H9 (cell line): Measurements from ENCODE around the gene LAMA5. TPM values are rescaled to one million over a fixed set of nuclear protein-coding genes. Genes with fewer than 3 reads are reported as not detected.

Experiments used
- DNase-seq: peaks from one replicate; pipeline ENCODE4 v3.0.0-alpha.2; 2017
- H2AFZ ChIP-seq: one replicate; pipeline ENCODE4 v1.6.1; 2013; ENCODE audit warnings: mild to moderate bottlenecking, low read length, control low read depth, moderate library complexity
- H2AK5ac ChIP-seq: 2 replicates; pipeline ENCODE4 v1.6.1; 2013; ENCODE audit warnings: low read length, control low read depth, mixed read lengths; ENCODE audit not compliant: insufficient read length
- H2BK120ac ChIP-seq: one replicate; pipeline ENCODE4 v1.6.1; 2013; ENCODE audit warnings: low read depth, mild to moderate bottlenecking, low read length, control low read depth, inconsistent platforms; ENCODE audit not compliant: poor library complexity, severe bottlenecking
- H2BK12ac ChIP-seq: 2 replicates; pipeline ENCODE4 v1.6.1; 2013; ENCODE audit warnings: low read length, control low read depth, mixed read lengths, low read depth; ENCODE audit not compliant: insufficient read length
- H2BK15ac ChIP-seq: 2 replicates; pipeline ENCODE4 v1.6.1; 2013; ENCODE audit warnings: low read depth, low read length, control low read depth
- H2BK20ac ChIP-seq: one replicate; pipeline ENCODE4 v1.6.1; 2013; ENCODE audit warnings: low read depth, mild to moderate bottlenecking, low read length, control low read depth, inconsistent platforms; ENCODE audit not compliant: poor library complexity, severe bottlenecking
- H2BK5ac ChIP-seq: 2 replicates; pipeline ENCODE4 v1.6.1; 2013; ENCODE audit warnings: low read length, control low read depth, mixed read lengths; ENCODE audit not compliant: insufficient read length
- H3K14ac ChIP-seq: 2 replicates; pipeline ENCODE4 v1.6.1; 2013; ENCODE audit warnings: low read length, control low read depth; ENCODE audit not compliant: insufficient read depth
- H3K18ac ChIP-seq: 2 replicates; pipeline ENCODE4 v1.6.1; 2013; ENCODE audit warnings: low read depth, mild to moderate bottlenecking, mixed read lengths, low read length, control low read depth; ENCODE audit not compliant: insufficient read length
- H3K23ac ChIP-seq: 2 replicates; pipeline ENCODE4 v1.6.1; 2013; ENCODE audit warnings: low read length, control low read depth, mixed read lengths, low read depth; ENCODE audit not compliant: insufficient read length
- H3K23me2 ChIP-seq: 2 replicates; pipeline ENCODE4 v1.6.1; 2013; ENCODE audit warnings: low read depth, mild to moderate bottlenecking, mixed read lengths, low read length, control low read depth; ENCODE audit not compliant: insufficient read length, poor library complexity, severe bottlenecking
- H3K27ac ChIP-seq: 2 replicates; pipeline ENCODE4 v1.5.1; 2013; ENCODE audit warnings: low read length, control low read depth, mixed read lengths, low read depth; ENCODE audit not compliant: insufficient read length
- H3K27me3 ChIP-seq: 2 replicates; pipeline ENCODE4 v1.6.1; 2013; ENCODE audit warnings: low read length, control low read depth, inconsistent platforms; ENCODE audit not compliant: insufficient read depth
- H3K4ac ChIP-seq: 2 replicates; pipeline ENCODE4 v1.6.1; 2013; ENCODE audit warnings: low read depth, mild to moderate bottlenecking, control low read depth, inconsistent platforms, low read length, moderate library complexity
- H3K4me1 ChIP-seq: 2 replicates; pipeline ENCODE4 v1.6.1; 2013; ENCODE audit warnings: low read length, control low read depth, inconsistent platforms; ENCODE audit not compliant: insufficient read depth
- H3K4me2 ChIP-seq: 2 replicates; pipeline ENCODE4 v1.6.1; 2013; ENCODE audit warnings: low read length, control low read depth, mixed read lengths; ENCODE audit not compliant: insufficient read length, insufficient read depth
- H3K56ac ChIP-seq: 2 replicates; pipeline ENCODE4 v1.6.1; 2013; ENCODE audit warnings: low read depth, mild to moderate bottlenecking, mixed read lengths, low read length, control low read depth; ENCODE audit not compliant: insufficient read length
- H3K79me1 ChIP-seq: 2 replicates; pipeline ENCODE4 v1.6.1; 2013; ENCODE audit warnings: low read depth, mild to moderate bottlenecking, moderate library complexity, low read length, control low read depth, inconsistent platforms; ENCODE audit not compliant: insufficient read depth, poor library complexity, severe bottlenecking
- H3K79me2 ChIP-seq: 2 replicates; pipeline ENCODE4 v1.6.1; 2013; ENCODE audit warnings: low read length, control low read depth, inconsistent platforms; ENCODE audit not compliant: insufficient read depth
- H3K9ac ChIP-seq: 2 replicates; pipeline ENCODE4 v1.6.1; 2013; ENCODE audit warnings: low read length, control low read depth, mixed read lengths; ENCODE audit not compliant: insufficient read length; ENCODE audit errors: extremely low read depth
- H3K9me3 ChIP-seq: one replicate; pipeline ENCODE4 v1.6.1; 2013; ENCODE audit warnings: low read depth, low read length, inconsistent platforms; ENCODE audit not compliant: control insufficient read depth
- H3T11ph ChIP-seq: one replicate; pipeline ENCODE4 v1.6.1; 2013; ENCODE audit warnings: mild to moderate bottlenecking, low read length, control low read depth, inconsistent platforms
- H4K20me1 ChIP-seq: one replicate; pipeline ENCODE4 v1.6.1; 2013; ENCODE audit not compliant: control insufficient read depth, insufficient read length, insufficient read depth
- H4K5ac ChIP-seq: 2 replicates; pipeline ENCODE4 v1.6.1; 2013; ENCODE audit warnings: low read depth, mild to moderate bottlenecking, mixed read lengths, low read length, control low read depth; ENCODE audit not compliant: insufficient read length
- H4K8ac ChIP-seq: replicated peaks from 2 replicates; pipeline ENCODE4 v1.6.1; 2013; ENCODE audit warnings: low read length, control low read depth, mixed read lengths, low read depth; ENCODE audit not compliant: insufficient read length
- H4K91ac ChIP-seq: 2 replicates; pipeline ENCODE4 v1.6.1; 2013; ENCODE audit warnings: low read depth, mild to moderate bottlenecking, moderate library complexity, mixed read lengths, low read length, control low read depth; ENCODE audit not compliant: insufficient read length
- H3K27ac Mint-ChIP-seq, 3 experiments: 2 replicates in 2 of 3; 3 replicates in 1 of 3; pipeline ENCODE4 v1.8.0; 2020 to 2021; ENCODE audit warnings: mixed read lengths in 3 of 3, mild to moderate bottlenecking in 1 of 3, moderate library complexity in 1 of 3
- H3K27me3 Mint-ChIP-seq: 2 replicates; pipeline ENCODE4 v1.8.0; 2021; ENCODE audit warnings: low read depth, mild to moderate bottlenecking, moderate library complexity, mixed read lengths
- H3K36me3 Mint-ChIP-seq, 3 experiments: 2 replicates in 2 of 3; 3 replicates in 1 of 3; pipeline ENCODE4 v1.8.0; 2020 to 2021; ENCODE audit warnings: low read depth in 3 of 3, mixed read lengths in 3 of 3; ENCODE audit not compliant: insufficient read depth in 1 of 3
- H3K4me1 Mint-ChIP-seq, 2 experiments: 2 replicates each; pipeline ENCODE4 v1.8.0; 2020; ENCODE audit warnings: mixed read lengths in 2 of 2
- H3K4me3 Mint-ChIP-seq, 2 experiments: 2 replicates in 1 of 2; 3 replicates in 1 of 2; pipeline ENCODE4 v1.8.0; 2020 to 2021; ENCODE audit warnings: mild to moderate bottlenecking in 2 of 2, mixed read lengths in 2 of 2, moderate library complexity in 1 of 2
- H3K9me3 Mint-ChIP-seq, 2 experiments: 2 replicates in 1 of 2; 3 replicates in 1 of 2; pipeline ENCODE4 v1.8.0; 2020; ENCODE audit warnings: mild to moderate bottlenecking in 2 of 2, mixed read lengths in 2 of 2, moderate library complexity in 1 of 2
- CTCF ChIP-seq: fragments of 200-600 bp; sonication (generic); conservative IDR thresholded peaks from 3 replicates; pipeline ENCODE4 v1.8.0; 2021; ENCODE audit warnings: antibody characterized with exemption, mild to moderate bottlenecking
- WGBS: extraction: QIAGEN DNeasy Blood & Tissue Kit; methylation state at CpG from one replicate; pipeline ENCODE4 v1.1.7; 2013; ENCODE audit warnings: missing lambda C conversion rate, low lambda C conversion rate, mixed read lengths; ENCODE audit not compliant: insufficient read length; ENCODE audit errors: extremely low coverage; 5-methylcytosine and 5-hydroxymethylcytosine counted together
- total RNA-seq: library from RNA; stranded (reverse); gene quantifications from 2 replicates; pipeline ENCODE4 v1.2.1, GENCODE V29; 2021

LAMA5 gene
- total RNA-seq, 1 experiment from 2014 or later = 200 TPM

DNA sequence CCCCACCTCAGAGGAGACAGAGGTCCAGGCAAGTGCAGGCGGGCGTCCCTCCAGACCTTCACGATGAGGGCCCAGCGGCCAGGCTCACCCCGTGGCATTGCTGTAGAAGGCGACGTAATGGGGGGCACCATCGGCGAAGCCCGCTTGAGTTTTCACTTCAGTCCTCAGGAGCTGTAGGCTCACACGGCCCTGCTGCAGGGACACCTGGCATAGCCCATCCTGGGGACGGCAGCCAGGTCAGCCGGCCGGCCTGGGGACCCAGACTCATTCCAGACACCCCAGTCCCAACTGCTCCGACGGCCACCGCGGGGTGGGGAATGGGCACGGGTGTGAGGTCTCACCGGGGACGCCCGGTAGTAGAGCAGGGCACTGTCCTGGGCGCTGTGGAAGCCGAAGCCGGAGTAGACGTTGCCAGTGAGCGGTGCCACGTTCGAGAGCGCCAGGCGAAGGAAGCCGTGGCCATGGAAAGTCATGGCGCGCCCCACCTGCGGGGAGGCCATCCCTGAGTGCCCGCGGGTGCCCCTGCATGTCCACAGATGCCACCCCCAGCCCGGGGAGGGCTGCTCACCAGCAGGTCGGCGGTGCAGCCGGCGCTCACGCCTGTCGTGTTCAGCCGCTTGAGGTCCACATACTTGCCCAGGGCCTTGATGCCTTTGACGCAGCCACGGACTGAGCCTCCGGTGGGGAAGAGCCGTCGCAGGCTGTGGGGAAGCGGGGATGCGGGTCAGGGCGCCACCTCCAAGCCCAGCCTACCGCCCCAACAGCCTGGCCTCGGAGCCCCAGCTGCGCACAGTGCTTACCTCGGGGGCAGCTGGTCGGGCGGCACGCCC, 55.1 kb downstream of the LAMA5 start:
- no peak for DNase-seq
- H3T11ph ChIP-seq = no peak overlapping the region
- no peak overlapping the region for H4K8ac ChIP-seq
- no peaks in the 10 kb centered on the region for H3K4me1 ChIP-seq
- no peak overlapping the region for H3K14ac ChIP-seq
- Mint-ChIP-seq H3K4me1 (no peaks in the 10 kb centered on the region), H3K9me3 (no peaks in the 10 kb centered on the region), H3K4me3 (no peak overlapping the region), H3K27me3 (no peaks in the 10 kb centered on the region), H3K36me3 (peaks cover 19 to 64% (median 63%) of the 10 kb centered on the region in 3 experiments), H3K27ac (no peak overlapping the region)
- H2AK5ac ChIP-seq = no peak overlapping the region
- no peak overlapping the region for H4K91ac ChIP-seq
- H3K9ac ChIP-seq = no peak overlapping the region
- H2BK20ac ChIP-seq = no peak overlapping the region
- no peaks in the 10 kb centered on the region for H3K9me3 ChIP-seq
- no peak overlapping the region for H2BK5ac ChIP-seq
- H3K23ac ChIP-seq = no peak overlapping the region
- H3K79me2 ChIP-seq = no peaks in the 10 kb centered on the region
- H2BK15ac ChIP-seq = no peak overlapping the region
- no peak for TF ChIP-seq CTCF
- no peak overlapping the region for H3K4me2 ChIP-seq
- no peak overlapping the region for H3K27ac ChIP-seq
- no peak overlapping the region for H2AFZ ChIP-seq
- H3K56ac ChIP-seq = no peak overlapping the region
- no peaks in the 10 kb centered on the region for H4K20me1 ChIP-seq
- no peak overlapping the region for H3K4ac ChIP-seq
- no peak overlapping the region for H2BK120ac ChIP-seq
- no CpG with 5 or more reads among the region's 60 CpGs for WGBS
- no peaks in the 10 kb centered on the region for H3K79me1 ChIP-seq
- H3K23me2 ChIP-seq = no peaks in the 10 kb centered on the region
- H3K18ac ChIP-seq = no peak overlapping the region
- H4K5ac ChIP-seq = no peak overlapping the region
- H2BK12ac ChIP-seq = no peak overlapping the region
- no peaks in the 10 kb centered on the region for H3K27me3 ChIP-seq
